ENCODE measurements around the gene AUH. TPM values are rescaled to one million over a fixed set of nuclear protein-coding genes. Genes with fewer than 3 reads are reported as not detected.
A peak's percentile ranks its signal among the peaks of the same experiment; 100 is the strongest.

Gene AUH
- total and polyA plus RNA-seq, 2 experiments from 2014 or later: 9.9 to 18.3 TPM

DNA sequence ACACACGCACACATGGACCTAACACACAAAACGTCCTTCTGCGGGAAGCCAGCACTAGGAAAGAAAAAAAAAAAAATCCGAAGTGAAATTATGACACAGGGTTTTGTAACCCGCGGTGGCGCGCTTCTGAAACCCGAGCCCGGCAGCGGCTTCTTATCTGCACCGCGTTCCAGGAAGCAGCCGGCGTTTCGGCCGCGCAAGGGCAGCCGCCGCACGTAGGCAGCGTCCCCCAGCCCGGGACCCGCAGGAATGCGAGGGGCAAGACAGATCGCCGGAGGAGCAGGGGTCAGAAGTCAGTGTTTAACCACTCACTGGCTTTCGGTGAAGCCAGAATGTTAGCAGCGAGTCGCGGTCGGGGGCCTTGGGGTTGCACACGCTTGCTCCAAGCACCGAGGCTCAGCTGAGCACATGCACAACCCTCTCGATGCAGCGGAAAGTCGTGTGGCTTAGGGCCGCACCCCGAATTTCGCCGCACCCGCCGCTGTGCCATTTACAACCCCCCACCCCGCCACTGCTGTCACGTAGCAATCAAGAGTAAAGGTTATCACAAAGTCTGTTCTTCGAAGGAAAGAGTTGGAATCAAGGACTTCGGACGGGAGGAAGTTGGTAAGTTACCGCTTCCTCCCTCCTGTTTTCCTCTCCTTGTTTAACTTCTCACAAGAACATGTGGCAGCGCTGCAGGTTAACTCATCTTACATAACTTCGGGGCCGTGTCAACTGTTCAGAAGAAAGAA is 167.9 kb downstream of the AUH start:
- peak overlapping the region; percentile 75 for H3K4me3 ChIP-seq
- H3K36me3 ChIP-seq (ENCODE audit: low read depth): no peaks in the 10 kb centered on the region
- DNase-seq: peak; percentile 97
- H3K27ac ChIP-seq: peak overlapping the region; percentile 100
- H3K79me2 ChIP-seq (ENCODE audit: insufficient read depth): no peaks in the 10 kb centered on the region
- H3K9me3 ChIP-seq (ENCODE audit: low read depth): no peaks in the 10 kb centered on the region
- no peak overlapping the region for H2AFZ ChIP-seq
- H3K4me1 ChIP-seq (ENCODE audit: insufficient read depth): peaks cover 45% of the 10 kb centered on the region
- WGBS, 2 experiments (ENCODE audit: low coverage in 1 of 2, low lambda C conversion rate in 2 of 2, missing lambda C conversion rate in 2 of 2): 17 to 21% methylated on average over 51 to 52 of the region's 52 CpGs
- no peaks in the 10 kb centered on the region for H4K20me1 ChIP-seq (ENCODE audit: insufficient read depth)
- H3K27me3 ChIP-seq (replicated peaks; ENCODE audit: insufficient read depth): no peaks in the 10 kb centered on the region
- no peak for TF ChIP-seq EZH2 (IDR thresholded peaks at IDR 0.05; ENCODE audit: insufficient read depth, poor library complexity, severe bottlenecking)
- no peak for TF ChIP-seq EZH2phosphoT487 (IDR thresholded peaks at IDR 0.05; ENCODE audit: insufficient read depth, low read depth)
- H3F3A ChIP-seq (ENCODE audit: insufficient read depth): peaks cover 33% of the 10 kb centered on the region
- in situ Hi-C loops (cut with MboI): loop anchor here (10.0 kb wide), 1 partner anchor 231 kb away; the partner anchor contains the start of gene NFIL3
- peak overlapping the region; percentile 94 for H3K4me2 ChIP-seq (ENCODE audit: unreplicated experiment)
- no peaks in the 10 kb centered on the region for H3K9me2 ChIP-seq (ENCODE audit: insufficient read depth)
- H3K9ac ChIP-seq: peak overlapping the region; percentile 99

- 1% methylated on average over 38 of the region's 38 CpGs for WGBS, 2 experiments (ENCODE audit: low coverage in 1 of 2, low lambda C conversion rate in 2 of 2, missing lambda C conversion rate in 2 of 2)
- Histone ChIP-seq H3K9ac (peak overlapping the region; percentile 99), H3K4me1 (ENCODE audit: insufficient read depth) (peaks cover 41% of the 10 kb centered on the region), H4K20me1 (ENCODE audit: insufficient read depth) (no peaks in the 10 kb centered on the region), H3K9me3 (ENCODE audit: low read depth) (no peaks in the 10 kb centered on the region), H3K27ac (peak overlapping the region; percentile 100), H3K4me2 (ENCODE audit: unreplicated experiment) (peak overlapping the region; percentile 94), H3K36me3 (ENCODE audit: low read depth) (no peaks in the 10 kb centered on the region), H3F3A (ENCODE audit: insufficient read depth) (peaks cover 30% of the 10 kb centered on the region), H3K27me3 (replicated peaks; ENCODE audit: insufficient read depth) (no peaks in the 10 kb centered on the region), H3K9me2 (ENCODE audit: insufficient read depth) (no peaks in the 10 kb centered on the region), H2AFZ (no peak overlapping the region), H3K4me3 (peak overlapping the region; percentile 75), H3K79me2 (ENCODE audit: insufficient read depth) (no peaks in the 10 kb centered on the region)
- DNase-seq: peak; percentile 100
- TF ChIP-seq EZH2 (IDR thresholded peaks at IDR 0.05; ENCODE audit: insufficient read depth, poor library complexity, severe bottlenecking) (no peak), EZH2phosphoT487 (IDR thresholded peaks at IDR 0.05; ENCODE audit: insufficient read depth, low read depth) (no peak)
- in situ Hi-C loops (cut with MboI): loop anchor here (10.0 kb wide), 1 partner anchor 232 kb away; the partner anchor contains the start of gene NFIL3
Observed at GRCh38 chr9:91193087-91193657, 168.5 kb downstream of the AUH start.

DNA sequence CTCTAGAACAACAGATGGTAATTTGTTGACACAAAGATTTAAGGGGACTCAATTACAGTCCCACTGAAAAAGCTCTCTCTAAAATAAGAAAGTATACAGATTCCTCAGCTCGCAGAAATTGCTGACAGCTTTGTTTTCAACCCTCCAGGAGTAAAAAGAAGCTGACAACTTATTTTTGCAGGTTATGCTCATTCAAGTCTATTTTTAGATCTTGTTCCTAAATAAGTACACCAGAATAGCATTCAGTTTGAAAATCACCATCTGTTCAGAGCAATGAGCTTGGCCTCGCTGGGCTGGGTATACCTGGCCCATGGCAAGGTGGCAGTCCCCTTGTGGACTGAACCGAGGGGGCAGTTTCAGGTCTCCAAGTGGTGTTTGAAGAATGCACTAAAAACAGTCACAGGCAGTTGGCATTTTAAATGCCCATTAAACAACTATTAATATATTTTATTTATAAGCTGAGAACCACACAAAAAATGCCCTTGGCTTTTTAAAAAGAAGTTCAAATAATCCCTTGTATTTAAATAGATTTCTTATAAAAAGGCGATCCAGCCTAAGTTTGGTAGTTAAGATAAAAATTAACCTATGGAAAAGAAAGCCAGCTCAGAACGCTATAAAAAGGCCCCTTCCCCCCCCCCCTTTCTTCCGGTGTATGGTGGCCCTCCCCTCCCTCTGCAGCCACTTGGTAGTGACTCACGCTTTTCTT is 169.2 kb downstream of the AUH start:
- no peak for TF ChIP-seq EZH2phosphoT487 (IDR thresholded peaks at IDR 0.05; ENCODE audit: insufficient read depth, low read depth)
- no peaks in the 10 kb centered on the region for H4K20me1 ChIP-seq (ENCODE audit: insufficient read depth)
- no peaks in the 10 kb centered on the region for H3K27me3 ChIP-seq (replicated peaks; ENCODE audit: insufficient read depth)
- H3K4me1 ChIP-seq (ENCODE audit: insufficient read depth): peaks cover 41% of the 10 kb centered on the region
- peak overlapping the region; percentile 100 for H3K27ac ChIP-seq
- no peak overlapping the region for H2AFZ ChIP-seq
- peak overlapping the region; percentile 99 for H3K9ac ChIP-seq
- no peaks in the 10 kb centered on the region for H3K36me3 ChIP-seq (ENCODE audit: low read depth)
- in situ Hi-C loops (cut with MboI): loop anchor here (10.0 kb wide), 1 partner anchor 232 kb away; the partner anchor contains the start of gene NFIL3
- H3K4me3 ChIP-seq: peak overlapping the region; percentile 31
- H3K79me2 ChIP-seq (ENCODE audit: insufficient read depth): no peaks in the 10 kb centered on the region
- H3K9me2 ChIP-seq (ENCODE audit: insufficient read depth): no peaks in the 10 kb centered on the region
- H3F3A ChIP-seq (ENCODE audit: insufficient read depth): peaks cover 27% of the 10 kb centered on the region
- 21 to 22% methylated on average over 6 to 7 of the region's 7 CpGs for whole genome bisulfite sequencing, 2 experiments (ENCODE audit: low coverage in 1 of 2, low lambda C conversion rate in 2 of 2, missing lambda C conversion rate in 2 of 2)
- peak overlapping the region; percentile 66 for H3K4me2 ChIP-seq (ENCODE audit: unreplicated experiment)
- peak; percentile 39 for DNase-seq
- no peaks in the 10 kb centered on the region for H3K9me3 ChIP-seq (ENCODE audit: low read depth)
